ENCODE results near the gene PAX6.
"Not testable (repeated sequence)": the region's sequence is repeated elsewhere in the genome, so short reads cannot be mapped to it uniquely, and the experiment has no call there.

PAX6 gene

GRCh38 chr11:31763296-31763695 lies 47.8 kb downstream of the PAX6 start:
- DNase-seq, result no peak

DNA sequence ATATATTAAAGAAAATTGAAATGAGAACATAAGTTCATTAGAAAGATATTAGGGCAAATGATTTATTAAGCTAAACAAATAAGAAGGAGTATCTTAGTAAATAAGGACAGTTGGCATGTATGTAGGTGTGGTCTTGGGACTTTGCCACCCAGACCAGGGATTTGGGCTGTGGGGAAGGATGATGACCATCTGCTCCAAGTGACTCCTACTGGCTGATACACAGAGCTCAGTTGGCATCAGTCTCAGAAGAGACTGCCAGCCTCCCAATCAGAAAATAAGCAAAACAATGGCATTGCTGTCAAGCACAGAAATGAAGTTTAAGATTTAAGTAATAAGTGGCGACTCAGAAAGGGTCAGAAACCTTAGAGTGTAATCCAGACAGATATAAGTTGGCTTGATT lies 49.5 kb downstream of the PAX6 start:
- DNase-seq, result no peak

GRCh38 chr11:31757260-31757835 lies 53.8 kb downstream of the PAX6 start:
- no peak for DNase-seq

DNA sequence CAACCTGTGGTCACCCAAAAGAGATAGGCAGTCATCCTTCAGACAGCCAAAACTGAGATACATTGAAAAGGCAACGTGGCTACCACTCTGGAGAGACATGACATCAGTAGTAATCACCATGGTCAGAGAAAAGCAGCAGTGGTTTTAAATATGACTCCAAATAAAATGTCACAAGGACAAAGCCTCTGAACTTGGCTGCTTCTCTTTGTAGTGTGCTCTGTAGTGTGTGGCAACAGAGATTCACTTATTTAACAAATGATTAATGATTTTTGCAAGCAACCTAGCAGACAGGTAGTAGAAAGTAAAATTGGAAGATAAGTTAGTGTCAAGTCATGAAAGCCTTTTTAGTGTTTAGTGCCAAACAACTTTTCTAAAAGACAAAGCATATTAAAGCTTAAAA lies 63.5 kb downstream of the PAX6 start:
- no peak for DNase-seq

GRCh38 chr11:31740731-31741368 lies 70.3 kb downstream of the PAX6 start:
- DNase-seq, result not testable (repeated sequence)

GRCh38 chr11:31740131-31740530 lies 71.0 kb downstream of the PAX6 start:
- no peak for DNase-seq

Measured in NCI-H526 treated with DMSO at 0.1 percent for 48 hours (cell line).